Activated naive CD8-positive, alpha-beta T cell (primary cell): ENCODE data around the gene TREM1.

ENCODE experiments used
- H3K27ac Mint-ChIP-seq: one replicate; pipeline ENCODE4 v1.8.0; 2021; ENCODE audit warnings: mixed read lengths
- H3K27me3 Mint-ChIP-seq: one replicate; pipeline ENCODE4 v1.8.0; 2021; ENCODE audit warnings: mixed read lengths
- H3K36me3 Mint-ChIP-seq: one replicate; pipeline ENCODE4 v1.8.0; 2021; ENCODE audit warnings: mixed read lengths
- H3K4me1 Mint-ChIP-seq: one replicate; pipeline ENCODE4 v1.8.0; 2021; ENCODE audit warnings: low read depth, mixed read lengths
- H3K4me3 Mint-ChIP-seq: one replicate; pipeline ENCODE4 v1.8.0; 2021; ENCODE audit warnings: mild to moderate bottlenecking, mixed read lengths
- H3K9me3 Mint-ChIP-seq: one replicate; pipeline ENCODE4 v1.8.0; 2021; ENCODE audit warnings: low read depth, mixed read lengths

TREM1 gene

GRCh38 chr6:41286544-41287346 is at the start of gene TREM1:
Gene TREM1 (minus strand): TSS chr6:41286682. CDS start chr6:41286655, 27 bp downstream.
- peaks cover 5% of the 10 kb centered on the region for H3K4me1 Mint-ChIP-seq
- no peak within 1 kb of the TSS for H3K27ac Mint-ChIP-seq
- peaks cover 2% of the 10 kb centered on the region for H3K27me3 Mint-ChIP-seq
- H3K4me3 Mint-ChIP-seq = no peak within 1 kb of the TSS
- no peaks in the 10 kb centered on the region for H3K36me3 Mint-ChIP-seq
- H3K9me3 Mint-ChIP-seq = no peaks in the 10 kb centered on the region

GRCh38 chr6:41335943-41336342 is 49.5 kb upstream of the TREM1 start:
- H3K4me3 Mint-ChIP-seq = no peak overlapping the region

GRCh38 chr6:41335296-41335695 is 48.8 kb upstream of the TREM1 start, which contains the start of gene NCR2:
Gene NCR2 (plus strand): TSS chr6:41335608. CDS start chr6:41335877, 269 bp downstream.
- H3K9me3 Mint-ChIP-seq = no peaks in the 10 kb centered on the region
- peak within 1 kb of the TSS; percentile 72 for H3K4me3 Mint-ChIP-seq
- peak within 1 kb of the TSS; percentile 85 for H3K27ac Mint-ChIP-seq
- H3K4me1 Mint-ChIP-seq = peaks cover 60% of the 10 kb centered on the region
- H3K36me3 Mint-ChIP-seq = no peaks in the 10 kb centered on the region
- H3K27me3 Mint-ChIP-seq = no peaks in the 10 kb centered on the region

More at GRCh38 chr6:41335943-41336342, 49.5 kb upstream of the TREM1 start:
- no peaks in the 10 kb centered on the region for H3K9me3 Mint-ChIP-seq
- peak overlapping the region; percentile 66 for H3K27ac Mint-ChIP-seq
- no peaks in the 10 kb centered on the region for H3K27me3 Mint-ChIP-seq
- no peaks in the 10 kb centered on the region for H3K36me3 Mint-ChIP-seq
- peaks cover 57% of the 10 kb centered on the region for H3K4me1 Mint-ChIP-seq

DNA sequence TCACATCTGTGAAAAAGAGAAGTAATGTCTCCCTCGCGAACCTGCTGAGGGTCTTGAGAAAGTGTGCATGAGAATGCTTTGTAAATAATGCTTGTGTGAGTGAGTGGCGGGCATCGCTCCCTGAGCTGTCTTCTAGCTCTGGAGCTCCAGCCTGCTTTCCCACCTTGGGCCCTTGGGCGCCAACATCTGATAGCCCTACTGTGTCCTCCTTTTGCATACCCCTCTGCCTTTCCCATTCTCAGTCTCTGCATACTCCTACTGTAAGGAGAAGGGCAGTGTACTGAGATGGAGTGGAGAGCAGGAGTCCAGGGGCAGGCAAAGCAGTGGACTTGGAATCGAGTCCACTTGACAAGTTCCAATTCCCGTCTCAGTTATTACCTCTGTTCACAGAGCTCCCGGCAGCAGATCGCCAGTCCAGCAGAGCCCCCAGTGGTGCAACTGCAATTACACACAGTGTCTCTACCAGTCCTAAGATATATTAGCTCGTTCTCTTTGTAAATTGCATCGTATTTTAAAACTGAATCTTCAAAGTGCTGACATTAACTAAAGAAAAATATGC is 48.1 kb upstream of the TREM1 start:
- Mint-ChIP-seq H3K27me3 (no peaks in the 10 kb centered on the region), H3K36me3 (no peaks in the 10 kb centered on the region), H3K27ac (peak overlapping the region; percentile 85), H3K9me3 (no peaks in the 10 kb centered on the region), H3K4me3 (peak overlapping the region; percentile 72), H3K4me1 (peaks cover 60% of the 10 kb centered on the region)

DNA sequence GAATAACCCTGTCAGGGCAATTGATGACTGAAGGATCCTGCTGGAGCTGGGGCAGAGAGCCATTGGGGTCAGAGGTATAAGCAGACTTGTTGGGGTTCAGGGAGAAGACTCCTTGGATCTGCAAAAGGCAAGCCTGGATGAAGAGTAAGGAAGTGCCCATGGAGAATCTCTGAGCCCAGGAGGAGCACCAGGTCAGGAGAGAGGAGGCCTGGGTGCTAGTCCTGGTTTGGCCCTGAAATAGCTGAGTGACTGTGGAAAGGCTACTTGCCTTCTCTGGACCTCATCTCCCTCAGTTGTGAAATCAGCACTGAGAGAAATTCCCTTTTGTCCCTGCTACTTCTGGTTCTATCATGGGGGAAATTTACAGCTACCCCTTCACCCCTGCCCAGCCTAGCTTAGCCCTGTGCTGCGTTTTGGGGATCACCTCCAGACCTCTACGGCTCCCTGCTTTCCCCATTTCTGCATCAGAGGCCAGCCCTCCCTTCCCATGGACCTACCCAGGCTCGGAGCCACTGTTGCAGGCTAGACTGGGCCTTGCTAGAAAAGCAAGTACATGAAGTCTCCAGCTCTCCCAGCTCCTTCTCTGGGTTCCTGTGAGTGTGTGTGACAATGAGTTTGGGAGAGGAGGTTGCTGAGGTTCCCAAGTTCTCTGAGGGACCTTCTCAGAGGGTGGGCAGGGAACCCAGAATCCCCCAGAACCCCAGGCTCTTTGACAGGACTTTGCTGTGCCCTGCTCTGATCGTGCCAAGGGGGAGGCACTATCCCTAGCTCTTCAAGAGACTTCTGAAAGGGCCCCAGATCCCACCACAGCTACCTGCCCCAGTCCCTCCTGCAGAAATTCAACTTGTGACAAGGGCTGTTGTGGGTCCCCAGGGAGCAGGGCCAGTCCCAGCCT is 46.6 kb upstream of the TREM1 start:
- Mint-ChIP-seq H3K27me3 (no peaks in the 10 kb centered on the region), H3K36me3 (no peaks in the 10 kb centered on the region), H3K4me1 (peaks cover 60% of the 10 kb centered on the region), H3K4me3 (peak overlapping the region; percentile 72), H3K27ac (peak overlapping the region; percentile 85), H3K9me3 (no peaks in the 10 kb centered on the region)

GRCh38 chr6:41332241-41332640 is 45.8 kb upstream of the TREM1 start:
- H3K4me3 Mint-ChIP-seq = no peak overlapping the region
- H3K27me3 Mint-ChIP-seq = no peaks in the 10 kb centered on the region
- H3K9me3 Mint-ChIP-seq = no peaks in the 10 kb centered on the region
- H3K4me1 Mint-ChIP-seq = peaks cover 60% of the 10 kb centered on the region
- H3K27ac Mint-ChIP-seq = peak overlapping the region; percentile 29
- H3K36me3 Mint-ChIP-seq = no peaks in the 10 kb centered on the region

DNA sequence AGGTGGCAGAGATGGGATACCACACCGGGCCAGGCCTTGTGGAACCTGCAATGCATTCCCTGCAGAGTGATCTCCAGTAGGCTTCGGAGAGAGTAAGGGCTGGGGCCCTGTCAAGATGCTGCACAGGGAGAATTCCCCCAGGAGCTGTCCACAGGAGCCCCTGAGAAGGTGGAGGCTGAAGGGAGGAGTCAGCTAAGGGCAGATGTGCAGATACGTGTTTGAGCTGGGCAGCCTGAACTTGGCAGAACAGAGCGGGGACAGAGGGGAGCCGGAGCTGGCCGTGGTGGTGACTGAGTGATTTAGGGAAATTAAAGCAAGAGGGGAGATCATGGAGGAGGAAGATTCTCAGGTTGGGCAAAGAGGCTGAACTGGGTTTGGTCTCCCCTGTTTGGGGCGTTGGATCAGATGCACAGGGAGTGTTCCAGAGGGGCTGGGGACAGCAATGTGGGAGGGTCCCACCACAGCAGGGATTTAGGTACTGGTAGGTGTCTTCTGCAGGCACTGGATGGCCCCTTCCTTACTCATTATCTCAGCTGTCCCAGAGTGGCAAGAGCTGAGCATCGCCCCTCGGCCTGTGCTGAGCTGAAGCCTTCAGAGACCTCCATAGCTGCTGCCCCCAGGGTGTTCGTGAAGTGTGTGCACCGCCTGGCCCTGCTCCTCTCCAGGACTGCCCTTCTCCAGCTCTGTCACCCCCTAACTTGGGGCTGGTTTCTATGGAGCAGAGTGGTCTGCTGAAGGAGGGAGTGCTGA is 45.1 kb upstream of the TREM1 start:
- Mint-ChIP-seq H3K27me3 (no peaks in the 10 kb centered on the region), H3K36me3 (no peaks in the 10 kb centered on the region), H3K9me3 (no peaks in the 10 kb centered on the region), H3K27ac (peak overlapping the region; percentile 29), H3K4me3 (no peak overlapping the region), H3K4me1 (peaks cover 56% of the 10 kb centered on the region)

DNA sequence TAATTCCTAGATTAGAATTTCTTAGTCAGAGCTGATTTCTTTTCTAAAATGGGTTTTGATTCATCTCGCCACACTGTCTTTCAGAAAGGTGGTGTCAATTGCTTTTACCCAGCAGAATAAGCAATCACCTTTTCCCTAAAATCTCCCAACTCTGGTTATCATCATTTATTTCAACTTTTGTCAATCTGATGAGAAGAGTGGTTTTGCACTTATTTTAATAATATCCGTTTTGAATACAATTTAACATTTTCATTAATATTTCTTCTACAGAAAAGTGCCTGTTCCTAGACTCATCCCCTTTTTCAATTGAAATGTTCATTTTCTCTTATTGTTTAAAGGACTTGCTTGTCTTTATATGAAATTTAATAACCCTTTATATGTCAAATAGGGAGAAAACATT is 40.7 kb upstream of the TREM1 start:
- Mint-ChIP-seq H3K36me3 (no peaks in the 10 kb centered on the region), H3K27me3 (peaks cover 5% of the 10 kb centered on the region), H3K4me3 (no peak overlapping the region), H3K4me1 (peaks cover 14% of the 10 kb centered on the region), H3K9me3 (no peaks in the 10 kb centered on the region), H3K27ac (no peak overlapping the region)

DNA sequence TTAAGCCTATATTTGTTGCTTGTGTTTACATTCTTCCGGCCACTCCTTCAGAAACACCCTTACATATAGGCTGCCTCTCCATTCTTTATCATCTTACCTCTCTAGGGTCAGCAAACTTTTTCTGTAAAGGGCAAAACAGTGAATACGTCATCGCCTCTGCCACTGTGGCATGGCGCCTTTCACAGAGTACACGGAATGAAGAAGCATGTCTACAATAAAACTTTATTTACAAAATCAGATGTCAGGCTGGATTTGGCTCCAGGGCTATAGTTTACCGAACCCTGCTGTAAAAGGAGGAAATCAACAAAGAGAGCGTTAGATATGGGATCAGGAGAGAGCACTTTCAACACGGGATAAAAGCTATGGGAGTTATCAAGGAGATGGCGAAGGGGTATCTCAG is 39.6 kb upstream of the TREM1 start:
- Mint-ChIP-seq H3K9me3 (no peaks in the 10 kb centered on the region), H3K36me3 (no peaks in the 10 kb centered on the region), H3K4me3 (no peak overlapping the region), H3K4me1 (peaks cover 3% of the 10 kb centered on the region), H3K27ac (no peak overlapping the region), H3K27me3 (peaks cover 5% of the 10 kb centered on the region)

DNA sequence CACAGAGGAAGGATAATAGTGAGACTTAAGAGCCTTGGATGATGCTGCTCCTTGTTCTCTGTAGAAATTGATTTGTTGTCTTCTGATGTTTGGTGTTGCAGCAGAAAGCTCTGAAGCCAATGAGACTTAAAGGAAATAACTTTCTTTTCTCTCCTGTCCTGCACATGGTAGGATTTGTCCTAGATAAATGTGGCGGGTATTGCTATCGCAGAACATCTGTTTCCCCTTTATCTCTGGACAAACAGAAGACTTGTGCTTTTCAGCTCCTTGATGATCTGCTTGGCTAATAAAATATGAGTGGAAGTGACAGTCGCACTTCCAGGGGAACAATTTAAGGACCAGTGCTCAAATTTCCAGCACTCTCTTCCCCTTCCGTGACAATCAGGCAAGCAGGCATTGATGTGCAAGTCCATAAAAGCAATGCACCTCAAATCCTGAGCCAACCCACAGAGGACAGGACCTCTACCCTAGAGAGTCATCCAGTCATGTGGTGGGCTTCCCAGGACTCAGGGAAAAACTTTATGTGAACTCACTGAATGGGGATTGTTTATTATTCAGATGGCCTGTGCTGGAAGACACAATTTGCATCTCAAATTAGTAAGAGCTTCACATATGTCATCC is 39.1 kb upstream of the TREM1 start:
- peaks cover 5% of the 10 kb centered on the region for H3K27me3 Mint-ChIP-seq
- no peaks in the 10 kb centered on the region for H3K9me3 Mint-ChIP-seq
- peaks cover 3% of the 10 kb centered on the region for H3K4me1 Mint-ChIP-seq
- H3K4me3 Mint-ChIP-seq = no peak overlapping the region
- H3K27ac Mint-ChIP-seq = no peak overlapping the region
- no peaks in the 10 kb centered on the region for H3K36me3 Mint-ChIP-seq

DNA sequence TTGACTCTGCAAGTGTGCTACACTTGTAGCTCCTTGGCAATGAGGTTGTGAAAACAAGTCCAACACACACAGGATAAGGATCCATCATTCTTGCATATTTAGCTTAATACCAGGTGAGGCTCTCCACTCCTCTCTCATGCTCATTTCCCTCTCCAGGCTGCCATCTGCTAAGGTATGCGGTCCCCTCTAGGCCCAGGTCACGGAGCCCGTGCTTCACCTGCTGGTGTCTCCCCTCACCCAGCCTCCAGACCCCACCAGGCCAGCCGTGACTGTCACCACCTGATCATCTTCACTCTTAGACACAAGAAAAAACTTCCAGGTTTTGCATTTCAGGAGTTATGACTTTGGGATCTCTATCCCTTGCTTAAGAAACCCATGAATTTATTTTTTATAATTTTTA is 34.7 kb upstream of the TREM1 start:
- no peaks in the 10 kb centered on the region for H3K9me3 Mint-ChIP-seq
- H3K36me3 Mint-ChIP-seq = no peaks in the 10 kb centered on the region

DNA sequence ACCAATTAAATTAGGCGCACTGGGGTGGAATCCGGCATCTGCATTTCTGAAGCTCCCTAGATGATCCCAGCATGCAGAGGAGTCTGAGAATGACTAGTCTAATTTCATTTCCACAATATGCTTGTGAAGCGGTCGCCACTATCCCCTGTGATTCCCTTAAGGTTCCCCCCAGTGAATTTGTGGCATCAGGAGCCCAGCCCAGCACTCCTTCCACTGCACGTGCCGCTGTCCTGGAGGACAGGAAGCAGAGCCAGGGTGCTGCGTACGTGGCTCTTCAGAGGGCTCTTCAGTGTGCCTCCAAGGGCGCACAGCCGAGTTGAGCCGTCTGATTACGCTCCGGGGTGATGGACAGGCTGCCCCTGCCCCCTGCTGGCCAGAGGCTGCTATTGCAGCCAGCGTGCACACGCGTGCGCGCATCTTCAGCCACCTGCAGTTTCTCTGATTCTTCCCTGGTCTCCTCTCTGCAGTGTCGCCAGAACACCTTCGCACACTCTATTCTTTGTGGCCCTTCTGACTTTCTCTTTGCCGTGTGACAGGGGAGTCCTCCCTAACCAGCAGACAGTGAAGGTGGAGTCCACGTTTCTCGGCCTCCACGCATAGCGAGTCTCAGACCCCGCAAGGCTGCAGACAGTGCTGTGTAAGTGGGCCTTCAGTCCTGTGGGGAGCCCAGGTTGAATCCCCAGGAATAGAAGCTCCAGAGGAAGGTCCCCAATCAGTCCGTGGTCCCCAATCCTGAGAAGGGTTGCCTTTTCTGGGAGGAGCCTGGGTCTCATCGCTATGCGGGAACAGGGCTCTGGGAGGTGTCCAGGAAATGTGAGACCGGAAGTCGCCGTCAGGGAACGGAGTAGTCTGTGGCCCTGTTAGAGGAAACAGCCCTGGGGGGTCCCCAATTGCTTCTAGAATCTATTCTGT is 32.4 kb upstream of the TREM1 start:
- peaks cover 3% of the 10 kb centered on the region for H3K27me3 Mint-ChIP-seq
- no peaks in the 10 kb centered on the region for H3K9me3 Mint-ChIP-seq
- H3K4me3 Mint-ChIP-seq = peak overlapping the region; percentile 45
- peaks cover 17% of the 10 kb centered on the region for H3K4me1 Mint-ChIP-seq
- H3K36me3 Mint-ChIP-seq = no peaks in the 10 kb centered on the region
- peak overlapping the region; percentile 46 for H3K27ac Mint-ChIP-seq

More for the DNA sequence above, 34.7 kb upstream of the TREM1 start:
- Mint-ChIP-seq H3K4me1 (peaks cover 17% of the 10 kb centered on the region), H3K27ac (no peak overlapping the region), H3K4me3 (no peak overlapping the region), H3K27me3 (peaks cover 5% of the 10 kb centered on the region)

DNA sequence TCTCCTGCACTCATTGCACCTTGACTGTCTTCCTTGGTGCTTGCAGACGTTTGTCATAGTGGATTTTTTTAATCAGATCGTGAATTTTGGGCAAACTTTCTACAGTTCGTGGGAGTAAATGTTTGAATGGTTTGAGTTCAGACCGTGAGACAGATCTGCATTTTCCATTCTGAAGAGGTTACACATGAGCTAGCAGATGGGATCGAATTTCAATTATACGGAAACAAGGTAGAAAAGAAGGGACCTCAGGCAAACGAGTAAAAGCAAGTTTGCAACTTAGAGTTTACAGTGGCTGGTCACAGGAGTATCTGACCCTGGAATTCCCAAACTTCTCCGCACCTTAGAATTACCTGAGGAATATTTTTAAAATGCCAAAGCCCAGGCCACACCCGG is 31.8 kb upstream of the TREM1 start:
- H3K4me1 Mint-ChIP-seq = peaks cover 17% of the 10 kb centered on the region
- H3K4me3 Mint-ChIP-seq = peak overlapping the region; percentile 42
- peaks cover 3% of the 10 kb centered on the region for H3K27me3 Mint-ChIP-seq
- H3K27ac Mint-ChIP-seq = no peak overlapping the region
- no peaks in the 10 kb centered on the region for H3K36me3 Mint-ChIP-seq
- H3K9me3 Mint-ChIP-seq = no peaks in the 10 kb centered on the region
